Measurements from ENCODE around the gene GLI3.

DNA sequence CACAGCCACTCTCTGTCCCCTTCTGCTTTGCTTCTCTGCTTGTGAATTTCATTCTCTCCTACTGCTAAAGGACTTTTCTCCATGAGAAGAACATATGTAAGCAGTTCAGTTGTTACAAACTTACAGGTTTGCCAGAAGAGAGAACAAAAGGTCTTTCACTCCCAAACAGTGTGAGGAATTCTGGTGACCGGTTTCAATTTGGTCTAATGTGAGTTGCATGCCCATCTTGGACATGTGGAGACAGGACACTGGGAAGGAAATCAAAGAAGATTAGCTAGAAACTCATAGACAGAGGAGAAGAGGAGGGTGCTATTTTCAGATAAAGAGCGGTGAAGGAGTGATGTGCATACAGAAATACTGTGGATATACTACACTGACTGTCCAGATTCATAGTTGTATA is 324.6 kb downstream of the GLI3 start:
- TF ChIP-seq CTCF (IDR thresholded peaks at IDR 0.05), result no peak
- TF ChIP-seq POLR2A (IDR thresholded peaks at IDR 0.05), result no peak
- no peak for TF ChIP-seq EP300 (IDR thresholded peaks at IDR 0.05)

All from tibial nerve (tissue), 4 donors.